Suppressor macrophage treated with lipopolysaccharide for 4 hours (primary cell): ENCODE results near the gene CTIF.

Experiments
- DNase-seq: peaks from one replicate; pipeline ENCODE4 v3.0.0-alpha.2; 2020

The CTIF gene

DNA sequence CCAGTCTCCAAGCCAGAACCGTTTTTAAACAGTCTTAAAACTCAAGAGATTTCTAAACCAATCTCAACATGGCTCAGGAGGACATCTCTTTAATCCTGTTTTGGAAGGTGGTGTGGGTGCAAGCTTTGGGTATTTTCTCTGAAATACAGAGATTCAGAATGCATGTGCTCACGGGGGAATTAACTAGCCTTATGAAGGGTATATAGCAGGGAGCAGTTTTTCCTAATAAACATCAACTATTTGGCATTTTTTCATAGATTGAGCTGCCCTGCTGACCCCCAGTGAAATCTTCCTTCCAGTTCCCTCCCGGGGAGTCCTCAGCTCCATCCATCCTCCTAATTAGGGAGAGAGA is 289.3 kb downstream of the CTIF start:
- DNase-seq = no peak

DNA sequence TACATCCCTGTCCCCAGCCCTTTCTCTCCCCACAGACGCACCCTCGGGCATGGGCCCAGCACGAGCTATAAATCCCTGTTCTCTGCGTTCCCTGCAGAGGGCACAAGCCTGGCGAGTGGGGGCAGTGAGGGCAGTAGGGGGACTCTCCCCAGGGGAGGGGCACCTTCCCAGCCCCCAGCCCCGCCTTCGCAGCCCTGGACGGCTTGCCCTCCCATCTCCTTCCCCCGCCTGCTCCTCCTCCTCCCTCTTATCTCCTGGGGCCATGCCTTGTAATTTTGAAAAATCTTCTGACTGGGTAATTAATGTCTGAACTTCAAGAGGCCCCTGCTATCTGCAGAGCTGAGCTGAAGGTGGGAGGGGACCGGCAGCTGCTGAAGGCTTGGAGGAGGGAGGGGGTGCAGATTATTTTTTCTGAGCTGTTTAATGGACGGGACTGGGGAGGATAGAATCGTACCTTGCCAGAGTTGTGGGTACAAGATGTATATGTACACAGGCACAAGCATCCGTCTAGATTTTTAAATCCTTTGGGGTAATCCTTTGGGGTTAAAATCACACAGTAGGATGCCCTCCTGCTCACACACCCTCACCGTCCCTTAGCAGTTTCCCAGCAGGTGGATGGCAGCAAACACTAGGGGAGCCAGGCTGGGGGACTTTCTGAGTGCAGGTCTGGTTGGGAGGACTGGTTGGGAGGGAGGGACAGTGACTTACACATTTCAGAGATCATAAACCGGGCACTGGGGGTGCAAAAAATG is 290.0 kb downstream of the CTIF start:
- no peak for DNase-seq

DNA sequence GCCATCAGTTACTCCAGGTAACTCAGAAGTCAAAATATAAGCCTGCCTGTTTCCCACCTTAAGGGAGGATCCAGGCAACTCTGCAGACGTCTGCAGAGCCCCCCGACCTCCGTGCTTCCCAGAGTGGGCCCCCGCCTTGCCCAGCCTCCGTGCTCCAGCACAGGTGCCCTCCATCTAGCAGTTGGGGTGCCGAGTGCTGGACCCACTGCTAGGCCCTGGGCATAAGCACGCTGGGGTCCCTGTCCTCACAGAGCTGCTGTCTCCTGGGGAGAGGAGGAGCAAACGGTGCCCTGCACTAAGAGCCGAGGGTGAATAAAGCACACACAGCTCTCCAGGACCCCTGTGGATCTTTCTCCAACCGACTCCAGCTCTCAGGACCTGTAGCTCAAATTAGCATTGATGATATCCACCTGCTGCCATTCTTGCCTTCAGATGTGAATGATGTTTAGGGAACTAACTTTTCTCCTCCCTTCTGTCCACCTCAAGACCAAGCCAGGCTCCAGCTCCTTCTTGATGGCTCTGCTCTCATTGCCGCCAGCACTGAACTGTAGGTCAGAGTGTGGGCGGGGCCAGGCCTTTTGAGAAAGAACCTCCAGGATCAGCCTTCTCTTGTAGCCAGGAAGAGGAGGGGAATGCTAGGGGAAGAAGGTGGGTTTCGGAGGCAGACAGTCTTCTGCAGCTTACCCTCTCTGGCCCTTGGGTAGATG is 290.8 kb downstream of the CTIF start:
- no peak for DNase-seq

DNA sequence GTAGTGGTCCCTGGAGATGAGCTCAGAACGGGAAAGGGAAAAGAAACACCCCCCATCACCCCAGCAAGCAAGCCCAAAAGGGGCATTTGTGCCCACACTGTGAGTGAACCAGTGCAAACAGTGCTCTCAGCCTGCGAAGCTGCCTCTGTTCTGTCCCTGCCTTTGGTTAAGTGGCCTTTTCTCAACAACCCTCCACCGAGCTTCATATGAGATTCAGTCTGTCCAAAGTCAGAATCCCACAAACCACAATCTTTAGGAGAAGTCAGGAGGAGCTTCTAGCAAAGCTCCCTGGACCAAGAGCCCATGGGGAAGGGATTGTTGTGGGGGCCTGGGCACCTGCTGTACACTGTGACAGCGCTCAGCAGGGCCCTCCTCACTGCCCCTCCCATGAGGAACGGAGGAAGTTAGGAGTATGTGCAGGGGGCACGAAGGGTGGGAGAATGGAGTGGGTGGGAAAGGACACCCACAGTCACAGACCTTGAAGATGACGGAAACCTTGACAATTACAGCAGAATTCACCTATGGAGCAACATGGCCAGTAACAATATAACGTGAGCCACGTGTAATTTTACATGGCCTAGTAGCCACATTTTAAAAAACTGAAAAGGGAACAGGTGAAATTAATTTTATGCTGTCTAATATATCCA is 292.4 kb downstream of the CTIF start:
- no peak for DNase-seq

DNA sequence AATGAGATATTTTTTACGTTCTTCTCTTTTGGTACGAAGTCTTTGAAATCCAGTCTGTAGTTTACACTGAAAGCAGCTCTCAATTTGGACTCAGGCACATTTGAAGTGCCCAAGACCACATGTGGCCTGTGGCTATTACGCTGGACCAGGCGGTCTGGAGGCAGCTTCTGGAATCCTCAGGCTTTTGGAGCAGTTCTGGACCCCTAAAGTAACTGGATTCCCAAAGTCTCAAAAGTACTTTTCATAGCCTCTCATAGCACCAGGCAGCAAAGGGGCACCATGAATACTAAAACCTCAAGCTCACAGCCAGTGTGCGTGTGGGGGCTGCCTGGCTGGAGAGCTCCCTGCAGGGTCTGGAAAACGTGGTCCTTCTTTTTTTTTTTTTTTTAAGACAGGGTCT is 293.0 kb downstream of the CTIF start:
- DNase-seq = no peak

DNA sequence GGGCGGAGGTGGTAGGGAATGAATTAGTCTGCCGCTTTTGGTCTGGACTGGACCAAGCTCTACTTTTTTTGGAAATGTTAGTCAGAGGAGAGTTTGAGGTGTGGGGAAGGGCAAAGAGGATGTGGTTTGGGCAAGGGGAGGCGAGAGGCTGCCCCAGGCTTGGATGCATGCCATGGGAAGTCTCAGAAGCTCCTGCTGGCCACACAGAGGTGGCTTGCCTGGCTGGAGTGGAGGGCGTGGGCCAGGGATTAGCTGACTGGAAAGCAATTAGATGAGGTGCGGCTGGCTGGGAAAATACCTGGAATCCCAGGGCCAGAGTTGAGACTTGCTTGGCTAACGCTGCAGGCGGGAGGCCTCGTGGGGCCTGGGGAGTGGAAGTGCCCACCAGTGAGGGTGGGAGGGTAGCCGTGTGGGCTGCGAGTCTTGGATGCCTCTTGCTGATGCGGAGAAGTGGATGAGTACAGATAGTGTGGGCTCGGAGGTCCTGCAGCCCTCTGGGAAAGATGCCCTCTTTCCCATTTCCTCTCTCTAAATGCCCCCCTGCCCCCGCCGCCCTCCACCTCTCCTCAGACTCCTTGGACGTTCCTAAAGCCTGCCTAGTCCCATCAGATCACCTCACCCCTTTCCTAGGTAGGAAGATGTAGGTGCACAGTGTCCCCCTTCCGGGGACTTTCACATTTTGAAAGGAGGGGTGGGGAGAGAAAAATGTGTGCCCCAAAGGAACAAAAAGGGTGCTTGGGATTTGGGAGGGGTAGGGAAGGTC is 294.3 kb downstream of the CTIF start:
- peak; percentile 66 for DNase-seq

DNA sequence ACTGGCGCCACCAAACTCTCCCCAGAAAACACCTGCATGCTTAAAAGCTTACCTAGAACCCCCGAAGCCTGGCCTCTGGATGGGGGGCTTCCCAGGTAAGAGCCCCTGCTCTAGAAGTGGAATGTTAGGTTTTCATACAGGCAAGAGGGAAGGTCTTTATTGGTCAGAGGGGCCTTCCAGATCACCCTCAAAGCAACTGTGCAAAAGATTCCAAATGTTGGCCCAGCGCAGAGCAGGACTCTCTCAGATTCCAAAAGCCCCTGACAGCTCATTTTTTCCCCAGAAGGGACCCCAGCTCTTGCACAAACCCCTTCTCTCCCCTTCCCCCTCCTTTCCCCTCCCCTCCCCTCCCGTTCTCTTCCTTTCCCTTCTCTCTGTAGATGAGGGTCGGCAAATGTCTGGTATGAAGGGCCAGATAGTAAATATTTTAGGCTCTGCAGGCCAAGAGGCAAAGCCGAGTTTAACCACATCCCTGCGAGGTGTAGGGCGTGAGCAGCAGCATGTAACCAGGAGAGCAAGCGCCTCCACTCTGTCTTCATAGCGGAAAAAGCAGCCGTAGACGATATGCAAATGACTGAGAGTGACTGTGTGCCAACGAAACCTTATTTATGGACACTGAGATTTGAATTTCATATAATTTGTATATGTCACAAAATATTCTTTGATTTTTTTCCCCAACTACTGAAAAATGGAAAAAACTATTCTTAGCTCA is 295.0 kb downstream of the CTIF start:
- peak; percentile 78 for DNase-seq

DNA sequence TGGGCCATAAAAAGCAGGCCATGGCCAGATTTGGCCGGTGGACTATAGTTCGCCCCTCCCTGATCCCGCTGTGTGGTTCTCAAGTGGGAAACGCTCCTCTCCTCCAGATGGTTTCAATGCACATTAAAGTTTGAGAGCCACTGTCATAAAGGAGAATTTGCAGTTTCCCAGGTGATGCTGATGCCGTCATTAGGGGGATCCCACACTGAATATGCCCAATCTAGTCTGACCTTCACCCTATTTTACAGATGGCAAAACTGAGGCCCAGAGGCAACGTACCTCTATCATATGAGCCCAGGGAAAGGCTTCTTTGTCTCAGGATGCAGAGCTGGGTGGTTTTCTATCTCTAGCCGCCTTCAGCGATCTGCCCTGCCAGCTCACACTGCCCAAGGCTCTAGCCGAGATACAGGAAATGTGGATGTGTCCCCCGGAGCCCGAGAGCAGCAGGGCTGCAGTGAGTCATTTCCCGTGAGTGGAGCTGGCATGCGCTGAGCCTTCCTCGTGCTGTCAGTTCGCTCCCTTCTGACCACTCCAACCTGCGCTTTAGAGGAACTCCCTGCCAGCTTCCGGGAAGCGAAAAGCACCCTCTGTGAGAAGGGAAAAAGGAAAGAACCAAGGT is 295.7 kb downstream of the CTIF start:
- DNase-seq = peak; percentile 97

DNA sequence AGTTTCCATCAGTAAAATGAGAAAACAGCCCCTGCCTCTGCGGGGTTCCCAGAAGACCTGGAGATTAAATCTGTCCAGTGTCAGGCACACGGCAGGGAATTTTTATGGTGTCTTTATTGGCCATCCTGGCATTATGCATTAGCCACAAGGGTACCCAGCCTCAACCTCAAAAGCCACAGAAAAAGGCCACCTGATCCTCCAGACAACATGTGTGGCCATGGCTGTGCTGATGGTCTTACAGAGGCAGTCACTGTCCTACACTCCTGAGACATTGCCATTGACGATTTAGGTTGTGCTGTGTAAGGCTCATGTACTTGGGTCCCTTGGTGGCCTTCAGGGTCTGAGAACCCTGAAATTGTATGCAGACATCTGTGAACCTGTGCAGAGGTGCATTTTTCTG is 296.3 kb downstream of the CTIF start:
- no peak for DNase-seq

DNA sequence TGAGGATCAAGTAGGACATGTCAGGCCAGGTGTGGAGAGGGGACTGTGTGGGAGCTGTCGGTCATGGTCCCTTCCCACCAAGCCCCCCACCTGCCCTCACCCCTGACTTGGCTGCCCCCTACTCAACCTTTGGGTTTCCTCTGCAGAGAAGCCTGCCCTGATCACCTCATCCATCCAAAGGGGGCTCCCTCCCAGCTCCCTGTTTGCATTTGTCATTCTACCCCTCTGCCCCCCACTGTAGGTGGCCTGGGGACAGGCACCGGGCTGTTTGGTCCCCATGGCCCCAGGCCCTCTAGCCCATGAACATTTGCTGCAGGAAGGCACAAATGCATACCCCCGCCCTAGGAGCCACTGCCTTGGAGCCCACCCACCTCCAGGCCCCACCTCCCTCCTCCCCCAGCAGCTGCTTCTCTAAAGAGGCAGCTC is 296.9 kb downstream of the CTIF start:
- no peak for DNase-seq

DNA sequence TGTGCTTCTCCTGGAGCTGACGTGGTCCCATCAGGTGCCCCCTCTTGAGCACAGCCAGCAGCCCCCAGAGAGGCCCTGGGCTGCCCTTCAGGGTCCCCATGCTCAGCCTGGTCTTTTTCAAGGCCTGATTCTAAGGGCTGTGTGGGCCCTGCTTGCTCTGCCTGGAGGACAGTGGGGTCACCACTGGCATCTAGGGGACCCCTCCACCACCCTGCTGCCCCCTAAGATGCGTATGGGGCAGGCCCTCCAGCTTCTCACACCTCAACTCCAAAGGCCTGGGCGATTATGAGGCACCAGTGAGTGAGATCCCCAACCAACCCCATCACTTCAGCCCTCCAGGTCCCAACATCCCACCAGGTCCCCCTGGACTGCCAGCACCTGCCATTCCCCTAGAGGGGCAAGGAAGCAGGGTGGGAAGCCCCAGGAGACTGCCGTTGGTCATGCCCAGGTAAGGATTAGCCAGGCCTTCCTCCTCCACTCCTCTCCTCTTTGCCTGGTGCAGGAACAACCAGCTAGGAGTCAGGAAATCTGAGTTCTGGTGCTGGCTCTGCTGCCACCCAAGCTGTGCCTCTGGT is 297.5 kb downstream of the CTIF start:
- DNase-seq = no peak

DNA sequence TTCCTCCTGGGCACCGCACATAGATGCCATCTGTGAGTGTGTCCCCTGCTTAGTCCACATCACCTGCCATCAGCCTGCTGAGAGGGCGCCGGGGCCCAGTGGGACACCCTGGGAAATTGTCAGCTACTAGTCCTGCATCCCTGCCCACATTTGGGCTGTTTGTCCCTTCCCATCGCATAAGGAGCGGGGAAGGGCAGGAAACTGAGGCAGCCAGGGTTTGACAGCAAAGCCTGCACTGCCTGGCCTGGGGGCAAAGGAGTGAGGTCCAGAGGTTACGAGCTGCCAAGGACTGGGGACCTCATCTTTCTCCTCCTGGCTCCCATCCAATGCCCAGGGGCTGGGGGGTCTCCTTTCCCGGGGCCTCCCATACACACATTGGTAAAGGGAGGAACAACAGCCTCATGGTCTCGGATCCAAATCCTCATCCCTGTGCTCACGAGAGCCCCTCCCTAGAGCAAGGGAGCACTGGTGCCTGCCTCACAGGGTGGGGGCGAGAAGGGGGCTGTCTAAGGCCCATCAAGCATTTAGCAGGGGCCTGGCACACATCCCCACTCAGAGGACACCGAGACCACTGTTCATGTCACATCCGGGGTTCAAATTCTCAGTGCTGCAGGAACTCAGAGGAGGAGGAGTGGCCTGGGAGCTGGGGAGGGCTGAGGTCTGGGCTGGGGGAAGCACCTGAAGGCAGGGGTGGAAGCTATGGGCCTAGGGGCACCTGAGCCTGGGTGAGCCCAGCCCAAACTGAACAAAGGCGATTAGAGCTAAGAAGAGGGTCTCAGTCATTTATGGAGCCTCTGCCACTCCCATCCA is 298.2 kb downstream of the CTIF start:
- no peak for DNase-seq

DNA sequence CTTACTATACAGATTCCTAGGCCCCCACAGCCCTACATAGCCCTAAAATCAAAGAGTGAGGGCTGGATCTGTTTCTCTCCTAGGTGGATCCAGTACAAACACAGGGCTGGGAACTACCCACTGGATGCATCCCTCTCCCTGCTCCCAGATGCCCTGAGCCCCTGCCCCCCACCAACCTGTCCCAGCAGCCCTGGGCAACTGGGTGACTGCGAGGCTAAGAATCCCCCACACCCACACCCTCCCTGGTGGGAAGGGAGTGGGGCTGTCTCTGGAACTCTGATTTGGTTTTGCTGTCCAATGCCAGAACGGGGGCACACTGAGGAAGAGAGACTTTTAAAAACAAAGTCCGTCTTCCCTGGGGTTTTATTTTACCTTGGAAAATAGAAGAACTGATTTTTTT is 298.8 kb downstream of the CTIF start:
- no peak for DNase-seq

DNA sequence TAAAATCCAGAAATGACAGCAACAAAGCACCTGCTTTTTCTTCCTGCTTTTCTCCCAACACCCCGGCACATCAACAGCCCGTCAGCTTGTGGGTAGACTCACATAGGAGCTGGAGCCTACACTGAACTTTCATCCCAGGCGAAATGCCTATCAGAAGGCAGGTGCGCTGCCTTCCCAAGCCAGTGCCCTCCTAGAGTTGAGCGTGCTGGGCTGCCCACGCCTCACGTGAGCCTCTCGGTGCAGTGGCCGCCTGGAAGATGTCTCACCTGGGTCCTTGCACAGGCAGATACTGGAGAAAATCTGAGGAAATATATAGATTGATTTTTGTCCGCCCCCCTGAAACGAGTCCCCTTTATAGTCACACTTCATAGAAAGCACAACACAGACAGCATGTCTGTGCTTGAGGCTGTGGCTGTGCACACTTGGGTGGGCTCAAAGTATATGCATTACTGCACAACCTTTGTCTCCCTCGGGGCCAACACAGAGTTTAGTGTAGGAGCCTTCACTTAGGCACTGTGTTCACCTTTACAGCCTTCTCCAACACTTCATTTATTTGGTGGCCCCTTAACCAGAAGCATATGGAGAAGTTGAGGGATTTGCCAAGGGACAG is 299.4 kb downstream of the CTIF start:
- no peak for DNase-seq

DNA sequence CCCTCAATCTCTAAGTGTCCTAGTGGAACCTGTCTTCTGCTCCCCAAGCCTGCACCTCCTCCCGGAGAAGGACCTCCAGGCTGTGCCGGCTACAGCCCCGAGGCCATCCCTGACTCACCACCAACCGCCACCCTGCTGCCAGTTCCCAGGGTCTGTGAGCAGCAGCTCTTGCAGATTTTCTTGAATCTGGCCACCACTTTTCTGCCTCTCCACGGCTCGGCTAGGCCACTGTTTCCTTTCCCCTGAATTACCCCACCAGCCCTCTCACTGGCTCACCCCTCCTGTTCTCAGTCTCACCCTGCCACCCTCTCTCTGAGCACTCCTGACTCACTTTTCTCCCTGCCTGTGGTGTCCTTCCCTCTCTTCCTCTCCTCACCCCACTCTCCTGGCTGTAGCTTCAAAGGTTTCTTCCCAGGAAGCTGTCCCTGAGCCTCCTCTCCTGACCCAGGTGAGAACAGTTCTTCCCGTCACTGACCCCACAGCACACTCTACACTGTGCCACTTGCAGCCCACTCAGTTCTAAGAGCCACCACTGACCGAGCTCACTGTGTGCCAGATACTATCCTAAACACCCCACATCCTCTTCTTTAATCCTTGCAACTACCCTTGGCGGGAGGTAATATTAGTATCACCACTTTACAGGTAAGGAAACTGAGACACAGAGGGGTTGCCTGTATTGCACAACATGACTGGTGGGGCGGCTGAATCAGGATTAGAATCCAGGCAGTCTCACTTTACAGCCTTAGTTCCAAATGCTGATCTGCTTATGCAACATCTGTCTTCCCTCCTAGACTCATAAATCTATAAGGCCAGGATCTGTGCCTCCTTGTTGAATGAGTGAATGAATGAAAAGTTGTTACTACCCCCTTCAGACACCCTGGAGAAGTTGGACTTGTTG is 300.3 kb downstream of the CTIF start:
- peak; percentile 37 for DNase-seq

DNA sequence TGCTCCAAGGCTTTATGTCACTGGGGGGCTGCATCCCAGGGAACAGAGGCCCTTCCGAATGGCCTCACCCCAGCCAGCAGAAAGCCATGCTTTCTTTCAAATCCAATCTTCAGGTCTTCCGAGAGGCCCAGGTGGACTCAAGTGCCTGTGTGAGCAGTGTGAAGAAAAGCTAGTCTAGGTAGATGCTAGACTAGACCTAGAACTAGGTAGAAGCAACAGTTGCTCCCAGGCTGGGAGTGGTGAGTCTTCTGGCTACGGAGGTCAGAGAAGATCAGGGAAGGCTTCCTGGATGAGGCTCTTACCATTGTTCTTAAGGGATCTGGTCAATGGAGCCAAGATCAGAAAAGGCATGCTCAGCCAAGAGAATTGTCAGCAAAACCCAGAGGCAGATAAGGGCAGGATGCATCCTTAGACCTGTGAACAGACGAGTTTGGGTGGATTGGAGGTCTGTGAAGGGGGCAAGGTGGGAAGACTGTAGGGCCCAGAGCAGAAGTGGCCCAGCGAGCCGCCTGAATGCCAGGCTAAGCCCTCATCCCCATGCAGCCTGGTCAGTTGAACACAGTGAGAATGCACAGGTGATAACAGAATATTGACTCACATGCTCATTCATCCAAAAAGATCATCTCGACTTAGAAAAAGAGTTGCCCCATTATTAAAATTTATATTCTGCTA is 301.1 kb downstream of the CTIF start:
- DNase-seq = no peak

DNA sequence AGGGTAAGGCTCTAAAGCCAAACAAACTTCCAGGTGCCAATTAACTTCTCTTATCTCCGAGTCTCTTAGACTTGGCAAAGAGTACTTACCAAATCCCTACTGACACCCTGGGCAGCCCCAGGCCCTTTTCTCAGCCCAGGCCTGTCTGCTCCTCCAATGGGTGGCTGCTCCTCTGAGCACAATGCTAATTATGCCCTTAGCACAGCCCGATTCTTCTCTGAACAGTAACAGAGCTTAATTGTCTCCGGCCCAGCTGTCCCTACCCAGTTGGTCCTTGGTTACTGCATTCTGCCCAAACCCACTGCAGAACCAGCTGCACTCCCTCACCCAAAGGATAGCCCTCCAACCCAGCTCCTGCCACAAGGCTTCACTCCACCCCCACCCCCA is 301.7 kb downstream of the CTIF start:
- DNase-seq = no peak

DNA sequence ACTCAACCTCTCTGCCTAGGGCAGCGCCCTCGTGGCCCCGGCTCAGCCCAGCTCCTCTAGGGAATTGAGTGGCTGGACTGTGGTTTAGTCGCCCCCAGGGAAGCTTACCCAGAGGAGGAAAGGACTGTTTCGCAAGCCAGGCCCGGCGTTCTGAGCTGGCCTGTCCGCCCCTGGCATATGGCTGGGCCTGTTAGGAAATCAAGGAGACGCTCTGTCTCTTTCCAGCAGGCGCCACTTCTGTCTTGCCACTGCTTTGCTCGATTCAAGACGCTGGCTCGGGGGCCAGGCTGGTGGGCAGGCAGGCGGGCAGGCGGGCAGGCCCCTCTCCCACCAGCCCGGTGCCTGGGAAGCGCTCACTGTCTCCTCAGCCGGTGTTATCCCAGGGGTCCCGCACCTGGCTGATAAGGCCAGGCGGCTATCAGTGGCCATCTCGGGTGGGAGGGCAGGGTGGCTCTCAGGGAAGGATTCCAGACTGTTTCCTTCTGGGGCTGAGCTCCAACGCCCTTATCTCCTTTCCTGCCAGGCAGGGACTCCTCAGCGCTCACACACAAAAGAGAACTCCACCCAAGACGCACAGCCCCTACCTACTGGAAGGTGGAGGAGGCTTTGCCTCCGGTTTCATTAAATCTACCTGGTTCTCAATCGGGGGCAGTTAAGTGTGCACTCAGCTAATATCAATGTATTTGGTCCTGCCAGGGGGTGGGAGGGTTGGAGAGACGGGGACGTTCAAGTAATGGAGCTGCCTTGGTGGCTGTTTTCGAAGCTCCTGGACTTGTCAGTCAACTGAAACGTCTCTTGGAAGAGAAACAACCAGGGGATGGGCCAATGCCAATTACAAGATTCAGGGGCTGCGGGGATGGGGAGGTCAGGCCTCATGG is 302.8 kb downstream of the CTIF start:
- DNase-seq = peak; percentile 91
